GM12878 (cell line): ENCODE measurements around the gene CYP27A1. TPM values are rescaled to one million over a fixed set of nuclear protein-coding genes. Genes with fewer than 3 reads are reported as not detected.

Experiments used
- ATAC-seq: fragments of 200-7000 bp; cut with Tn5 transposase; 3 replicates; pipeline ENCODE4 v1.9.1; 2020; ENCODE audit warnings: mild to moderate bottlenecking, moderate library complexity
- BruUV-seq: library from RNA; stranded (reverse); fragments of 400-500 nt; replicated peaks from 2 replicates; lab custom pipeline; 2021; lab: Mats Ljungman, UMichigan
- CTCF ChIA-PET: fragments of 300-600 bp; sonication (Branson Sonifier 250); formaldehyde crosslinking; extraction: SDS; loops from one replicate; lab custom pipeline; 2021; ENCODE audit warnings: inconsistent platforms; lab: Yijun Ruan, JAX
- POLR2A ChIA-PET: fragments of 350-600 bp; formaldehyde crosslinking; extraction: SDS; loops from one replicate; lab custom pipeline; 2021; ENCODE audit warnings: inconsistent platforms; lab: Charles Lee
- RAD21 ChIA-PET: fragments of 300-600 bp; sonication (Branson Sonifier 250); formaldehyde crosslinking; loops from one replicate; lab custom pipeline; 2023; ENCODE audit warnings: antibody characterized with exemption; ENCODE audit not compliant: unreplicated experiment; lab: Charles Lee
- SMC1A ChIA-PET: fragments of 300-600 bp; sonication (Branson Sonifier 250); formaldehyde crosslinking; loops from one replicate; lab custom pipeline; 2023; ENCODE audit not compliant: unreplicated experiment, uncharacterized antibody; lab: Charles Lee
- DNase-seq: peaks from one replicate; pipeline ENCODE4 v3.0.0-alpha.2; 2011; ENCODE audit warnings: low read depth, low spot score
- FAIRE-seq: peaks from 3 replicates; lab custom pipeline; 2011; peaks lifted over from hg19 to GRCh38; lab: Jason Lieb, UNC
- H2AFZ ChIP-seq: 2 replicates; pipeline ENCODE4 v1.6.0; 2011; ENCODE audit warnings: low read depth, low read length, control low read depth; ENCODE audit not compliant: control insufficient read depth
- H3K27ac ChIP-seq: 2 replicates; pipeline ENCODE4 v1.5.1; 2011; ENCODE audit warnings: control low read depth; ENCODE audit not compliant: control insufficient read depth, insufficient read depth
- H3K27me3 ChIP-seq, 2 experiments: replicated peaks in 1 of 2; 2 replicates each; pipeline versions ENCODE4 v1.6.0 to v1.6.1; 2011; ENCODE audit warnings: low read length in 1 of 2; ENCODE audit not compliant: control insufficient read depth in 2 of 2, insufficient read depth in 2 of 2
- H3K36me3 ChIP-seq, 2 experiments: 2 replicates each; pipeline ENCODE4 v1.5.1; 2011; ENCODE audit warnings: low read length in 1 of 2; ENCODE audit not compliant: control insufficient read depth in 2 of 2, insufficient read depth in 2 of 2
- H3K4me1 ChIP-seq: 2 replicates; pipeline ENCODE4 v1.6.1; 2011; ENCODE audit warnings: mild to moderate bottlenecking, low read length, moderate library complexity, mixed read lengths; ENCODE audit not compliant: control insufficient read depth, insufficient read depth
- H3K4me2 ChIP-seq: 2 replicates; pipeline ENCODE4 v1.6.0; 2011; ENCODE audit warnings: control low read depth; ENCODE audit not compliant: control insufficient read depth, insufficient read depth
- H3K4me3 ChIP-seq: fragments of 200-600 bp; sonication (generic); 2 replicates; pipeline ENCODE4 v1.5.1; 2016
- H3K79me2 ChIP-seq: 2 replicates; pipeline ENCODE4 v1.6.0; 2011; ENCODE audit warnings: low read length; ENCODE audit not compliant: control insufficient read depth, insufficient read depth
- H3K9ac ChIP-seq: 2 replicates; pipeline ENCODE4 v1.8.0; 2011; ENCODE audit warnings: low read length, control low read depth, mixed read lengths; ENCODE audit not compliant: control insufficient read depth, insufficient read depth
- H3K9me3 ChIP-seq: replicated peaks from 3 replicates; pipeline ENCODE4 v1.5.1; 2011; ENCODE audit warnings: mild to moderate bottlenecking, low read length; ENCODE audit not compliant: control insufficient read depth, insufficient read depth
- H4K20me1 ChIP-seq: 2 replicates; pipeline ENCODE4 v1.6.0; 2011; ENCODE audit not compliant: control insufficient read depth, insufficient read depth
- CEBPB ChIP-seq, 2 experiments: fragments of 150-350 bp in 1 of 2; IDR thresholded peaks; 2 replicates each; pipeline ENCODE4 v1.6.1; 2012 to 2014; ENCODE audit warnings: low read depth in 2 of 2, low read length in 2 of 2, borderline replicate concordance in 1 of 2, inconsistent platforms in 1 of 2
- JUNB ChIP-seq: IDR thresholded peaks from 2 replicates; pipeline ENCODE4 v1.6.1; 2016; ENCODE audit warnings: antibody characterized with exemption, mild to moderate bottlenecking
- MEF2B ChIP-seq: fragments of 450-650 bp; IDR thresholded peaks from 2 replicates; pipeline ENCODE4 v1.6.1; 2018; ENCODE audit warnings: mild to moderate bottlenecking, moderate library complexity; ENCODE audit not compliant: partially characterized antibody, poor library complexity, severe bottlenecking
- NFYA ChIP-seq: IDR thresholded peaks from 2 replicates; pipeline ENCODE4 v1.6.1; 2011; ENCODE audit warnings: low read depth, mild to moderate bottlenecking, low read length, improper control_type of control experiment, borderline replicate concordance
- NR2C1 ChIP-seq: fragments of 450-650 bp; IDR thresholded peaks from 2 replicates; pipeline ENCODE4 v1.6.1; 2017; ENCODE audit warnings: antibody characterized with exemption, mild to moderate bottlenecking, moderate library complexity
- PAX8 ChIP-seq: fragments of 450-650 bp; IDR thresholded peaks from 2 replicates; pipeline ENCODE4 v1.6.1; 2017; ENCODE audit warnings: mild to moderate bottlenecking, moderate library complexity
- SMC3 ChIP-seq: IDR thresholded peaks from 2 replicates; pipeline ENCODE4 v1.6.1; 2011; ENCODE audit warnings: low read length, improper control_type of control experiment, borderline replicate concordance
- SP1 ChIP-seq: IDR thresholded peaks from one replicate; pipeline ENCODE4 v1.6.1; 2011; ENCODE audit warnings: low read depth, low read length
- STAT1 ChIP-seq: fragments of 450-650 bp; conservative IDR thresholded peaks from 2 replicates; pipeline ENCODE4 v1.6.1; 2014; ENCODE audit warnings: antibody characterized with exemption, mild to moderate bottlenecking
- TAF1 ChIP-seq: IDR thresholded peaks from 2 replicates; pipeline ENCODE4 v1.6.1; 2011; ENCODE audit warnings: mild to moderate bottlenecking, low read depth, low read length, borderline replicate concordance
- WGBS: methylation state at CpG from one replicate; pipeline ENCODE4 v1.1.6; 2016; ENCODE audit warnings: low lambda C conversion rate; ENCODE audit not compliant: insufficient replicate concordance, insufficient coverage; ENCODE audit errors: missing lambda C conversion rate; 5-methylcytosine and 5-hydroxymethylcytosine counted together
- in situ Hi-C: fragments of 300-500 bp; cut with MboI; formaldehyde crosslinking; loops from 9 replicates; pipeline ENCODE4 v1.14.3; 2018; ENCODE audit warnings: mixed read lengths
- intact Hi-C: fragments of 100-400 bp; cut with micrococcal nuclease; formaldehyde crosslinking; loops from one replicate; pipeline ENCODE4 v1.14.2; 2022; ENCODE audit not compliant: unreplicated experiment
- polyA plus RNA-seq, 11 experiments: library from polyadenylated mRNA; depleted of rRNA in 4 of 11; unstranded in 6 of 11; stranded (reverse) in 5 of 11; fragments of >200 nt; fragmentation: Nextera tagmentation in 4 of 11; fragmentation: Illumina TruSeq in 1 of 11; extraction: Ambion mirVana in 4 of 11; extraction: Trizol in 1 of 11; gene quantifications; 1 replicate in 1 of 11; 2 replicates in 10 of 11; pipeline versions ENCODE4 v1.2.1 to v1.2.3, GENCODE V29; 2011 to 2016; ENCODE audit warnings: inconsistent platforms in 2 of 11, missing spikeins in 2 of 11, low read depth in 1 of 11
- total RNA-seq, 4 experiments: library from RNA; depleted of rRNA in 3 of 4; stranded (reverse); fragments of >200 nt in 3 of 4; fragmentation: Illumina TruSeq in 1 of 4; extraction: Trizol in 1 of 4; gene quantifications; 2 replicates each; pipeline versions ENCODE4 v1.2.1 to v1.2.3, GENCODE V29; 2013 to 2021
- TF ChIP-seq, protein P1 (sequence below): IDR thresholded peaks from 2 replicates; pipeline ENCODE4 v1.6.1; 2012; ENCODE audit warnings: improper control_type of control experiment, low read depth, low read length; ENCODE audit not compliant: insufficient replicate concordance
- TF ChIP-seq, protein P2 (sequence below): fragments of 450-650 bp; conservative IDR thresholded peaks from 2 replicates; pipeline ENCODE4 v1.6.1; 2017; ENCODE audit warnings: mild to moderate bottlenecking, moderate library complexity
- TF ChIP-seq, protein P3 (sequence below): fragments of 450-650 bp; IDR thresholded peaks from 2 replicates; pipeline ENCODE4 v1.6.1; 2017; ENCODE audit warnings: mild to moderate bottlenecking
- TF ChIP-seq, protein P4 (sequence below): IDR thresholded peaks from 2 replicates; pipeline ENCODE4 v1.6.1; 2011; ENCODE audit warnings: borderline replicate concordance, low read depth, mild to moderate bottlenecking, moderate library complexity, mixed read lengths, low read length; ENCODE audit not compliant: insufficient read depth; ENCODE audit errors: extremely low read length

Gene CYP27A1
- total and polyA plus RNA-seq, 10 of the 15 experiments (the other 5 are each of a cell fraction or from before 2014, with no cell fraction given) = 0.11 to 0.72 (median 0.18) TPM; not detected in 2

DNA sequence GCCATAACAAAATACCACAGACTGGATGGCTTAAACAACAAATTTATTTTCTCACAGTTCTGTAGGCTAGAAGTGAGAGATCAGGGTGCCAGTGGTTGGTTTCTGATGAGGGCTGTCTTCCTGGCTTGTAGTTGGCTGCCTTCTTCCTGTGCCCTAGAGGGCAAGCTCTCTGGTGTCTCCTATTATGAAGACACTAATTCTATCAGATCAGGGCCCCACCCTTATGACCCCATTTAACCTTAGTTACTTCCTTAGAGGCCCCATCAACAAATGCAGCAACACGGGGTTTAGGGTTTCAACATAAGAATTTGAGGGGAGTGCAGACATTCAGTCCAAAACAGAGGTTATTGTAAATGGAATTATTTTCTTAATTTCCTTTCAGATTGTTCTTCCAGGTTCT is 22.9 kb downstream of the CYP27A1 start:
- RAD21 ChIA-PET = no interaction called here
- FAIRE-seq (no peak), ATAC-seq (no peak)
- TF ChIP-seq NR2C1 = no peak
- TF ChIP-seq STAT1 = no peak
- no peak for TF ChIP-seq PAX8
- TF ChIP-seq MEF2B = no peak
- no peak for TF ChIP-seq SMC3
- no peak for TF ChIP-seq SP1
- TF ChIP-seq, protein P1, sequence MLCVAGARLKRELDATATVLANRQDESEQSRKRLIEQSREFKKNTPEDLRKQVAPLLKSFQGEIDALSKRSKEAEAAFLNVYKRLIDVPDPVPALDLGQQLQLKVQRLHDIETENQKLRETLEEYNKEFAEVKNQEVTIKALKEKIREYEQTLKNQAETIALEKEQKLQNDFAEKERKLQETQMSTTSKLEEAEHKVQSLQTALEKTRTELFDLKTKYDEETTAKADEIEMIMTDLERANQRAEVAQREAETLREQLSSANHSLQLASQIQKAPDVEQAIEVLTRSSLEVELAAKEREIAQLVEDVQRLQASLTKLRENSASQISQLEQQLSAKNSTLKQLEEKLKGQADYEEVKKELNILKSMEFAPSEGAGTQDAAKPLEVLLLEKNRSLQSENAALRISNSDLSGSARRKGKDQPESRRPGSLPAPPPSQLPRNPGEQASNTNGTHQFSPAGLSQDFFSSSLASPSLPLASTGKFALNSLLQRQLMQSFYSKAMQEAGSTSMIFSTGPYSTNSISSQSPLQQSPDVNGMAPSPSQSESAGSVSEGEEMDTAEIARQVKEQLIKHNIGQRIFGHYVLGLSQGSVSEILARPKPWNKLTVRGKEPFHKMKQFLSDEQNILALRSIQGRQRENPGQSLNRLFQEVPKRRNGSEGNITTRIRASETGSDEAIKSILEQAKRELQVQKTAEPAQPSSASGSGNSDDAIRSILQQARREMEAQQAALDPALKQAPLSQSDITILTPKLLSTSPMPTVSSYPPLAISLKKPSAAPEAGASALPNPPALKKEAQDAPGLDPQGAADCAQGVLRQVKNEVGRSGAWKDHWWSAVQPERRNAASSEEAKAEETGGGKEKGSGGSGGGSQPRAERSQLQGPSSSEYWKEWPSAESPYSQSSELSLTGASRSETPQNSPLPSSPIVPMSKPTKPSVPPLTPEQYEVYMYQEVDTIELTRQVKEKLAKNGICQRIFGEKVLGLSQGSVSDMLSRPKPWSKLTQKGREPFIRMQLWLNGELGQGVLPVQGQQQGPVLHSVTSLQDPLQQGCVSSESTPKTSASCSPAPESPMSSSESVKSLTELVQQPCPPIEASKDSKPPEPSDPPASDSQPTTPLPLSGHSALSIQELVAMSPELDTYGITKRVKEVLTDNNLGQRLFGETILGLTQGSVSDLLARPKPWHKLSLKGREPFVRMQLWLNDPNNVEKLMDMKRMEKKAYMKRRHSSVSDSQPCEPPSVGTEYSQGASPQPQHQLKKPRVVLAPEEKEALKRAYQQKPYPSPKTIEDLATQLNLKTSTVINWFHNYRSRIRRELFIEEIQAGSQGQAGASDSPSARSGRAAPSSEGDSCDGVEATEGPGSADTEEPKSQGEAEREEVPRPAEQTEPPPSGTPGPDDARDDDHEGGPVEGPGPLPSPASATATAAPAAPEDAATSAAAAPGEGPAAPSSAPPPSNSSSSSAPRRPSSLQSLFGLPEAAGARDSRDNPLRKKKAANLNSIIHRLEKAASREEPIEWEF = no peak
- TF ChIP-seq JUNB = no peak
- TF ChIP-seq, protein P2, sequence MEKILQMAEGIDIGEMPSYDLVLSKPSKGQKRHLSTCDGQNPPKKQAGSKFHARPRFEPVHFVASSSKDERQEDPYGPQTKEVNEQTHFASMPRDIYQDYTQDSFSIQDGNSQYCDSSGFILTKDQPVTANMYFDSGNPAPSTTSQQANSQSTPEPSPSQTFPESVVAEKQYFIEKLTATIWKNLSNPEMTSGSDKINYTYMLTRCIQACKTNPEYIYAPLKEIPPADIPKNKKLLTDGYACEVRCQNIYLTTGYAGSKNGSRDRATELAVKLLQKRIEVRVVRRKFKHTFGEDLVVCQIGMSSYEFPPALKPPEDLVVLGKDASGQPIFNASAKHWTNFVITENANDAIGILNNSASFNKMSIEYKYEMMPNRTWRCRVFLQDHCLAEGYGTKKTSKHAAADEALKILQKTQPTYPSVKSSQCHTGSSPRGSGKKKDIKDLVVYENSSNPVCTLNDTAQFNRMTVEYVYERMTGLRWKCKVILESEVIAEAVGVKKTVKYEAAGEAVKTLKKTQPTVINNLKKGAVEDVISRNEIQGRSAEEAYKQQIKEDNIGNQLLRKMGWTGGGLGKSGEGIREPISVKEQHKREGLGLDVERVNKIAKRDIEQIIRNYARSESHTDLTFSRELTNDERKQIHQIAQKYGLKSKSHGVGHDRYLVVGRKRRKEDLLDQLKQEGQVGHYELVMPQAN = no peak
- no peak for TF ChIP-seq NFYA
- TF ChIP-seq, protein P3, sequence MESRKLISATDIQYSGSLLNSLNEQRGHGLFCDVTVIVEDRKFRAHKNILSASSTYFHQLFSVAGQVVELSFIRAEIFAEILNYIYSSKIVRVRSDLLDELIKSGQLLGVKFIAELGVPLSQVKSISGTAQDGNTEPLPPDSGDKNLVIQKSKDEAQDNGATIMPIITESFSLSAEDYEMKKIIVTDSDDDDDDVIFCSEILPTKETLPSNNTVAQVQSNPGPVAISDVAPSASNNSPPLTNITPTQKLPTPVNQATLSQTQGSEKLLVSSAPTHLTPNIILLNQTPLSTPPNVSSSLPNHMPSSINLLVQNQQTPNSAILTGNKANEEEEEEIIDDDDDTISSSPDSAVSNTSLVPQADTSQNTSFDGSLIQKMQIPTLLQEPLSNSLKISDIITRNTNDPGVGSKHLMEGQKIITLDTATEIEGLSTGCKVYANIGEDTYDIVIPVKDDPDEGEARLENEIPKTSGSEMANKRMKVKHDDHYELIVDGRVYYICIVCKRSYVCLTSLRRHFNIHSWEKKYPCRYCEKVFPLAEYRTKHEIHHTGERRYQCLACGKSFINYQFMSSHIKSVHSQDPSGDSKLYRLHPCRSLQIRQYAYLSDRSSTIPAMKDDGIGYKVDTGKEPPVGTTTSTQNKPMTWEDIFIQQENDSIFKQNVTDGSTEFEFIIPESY = no peak
- TF ChIP-seq, protein P4, sequence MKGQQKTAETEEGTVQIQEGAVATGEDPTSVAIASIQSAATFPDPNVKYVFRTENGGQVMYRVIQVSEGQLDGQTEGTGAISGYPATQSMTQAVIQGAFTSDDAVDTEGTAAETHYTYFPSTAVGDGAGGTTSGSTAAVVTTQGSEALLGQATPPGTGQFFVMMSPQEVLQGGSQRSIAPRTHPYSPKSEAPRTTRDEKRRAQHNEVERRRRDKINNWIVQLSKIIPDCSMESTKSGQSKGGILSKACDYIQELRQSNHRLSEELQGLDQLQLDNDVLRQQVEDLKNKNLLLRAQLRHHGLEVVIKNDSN = no peak
- no peak for TF ChIP-seq TAF1
- TF ChIP-seq CEBPB (IDR thresholded peaks at IDR 0.05; ENCODE audit: borderline replicate concordance in 1 of 2, low read depth in 2 of 2, low read length in 2 of 2) = no peak

More for the DNA sequence above, 22.9 kb downstream of the CYP27A1 start:
- DNase-seq = no peak
- Histone ChIP-seq H3K9ac (no peak overlapping the region), H3K4me3 (no peak overlapping the region), H3K27ac (no peak overlapping the region), H3K9me3 (no peaks in the 10 kb centered on the region; the same call in none of the 3 replicates), H2AFZ (no peak overlapping the region), H3K36me3 (no peaks in the 10 kb centered on the region), H3K27me3 (peaks cover 0 to 1% of the 10 kb centered on the region in 2 experiments; a peak in 1 of 4 replicates), H4K20me1 (no peaks in the 10 kb centered on the region), H3K4me2 (no peak overlapping the region), H3K79me2 (no peaks in the 10 kb centered on the region), H3K4me1 (no peaks in the 10 kb centered on the region)
- CTCF ChIA-PET = no interaction called here
- in situ Hi-C loops (no loop called here), intact Hi-C loops (no loop called here)
- SMC1A ChIA-PET = no interaction called here
- no TSS peak for BruUV-seq
- 96% methylated on average over 1 of the region's 1 CpG for WGBS
- POLR2A ChIA-PET = no interaction called here
